Activated CD8-positive, alpha-beta T cell treated with anti-CD3 and anti-CD28 coated beads, Interleukin-2, amount 10 ng/mL, durations not matched to agents 7 days and 5 days (primary cell): ENCODE measurements around the gene GBF1. TPM values are rescaled to one million over a fixed set of nuclear protein-coding genes. Genes with fewer than 3 reads are reported as not detected.

Experiments
- ATAC-seq: fragments of 150-1000 bp; cut with Tn5 transposase; one replicate; pipeline ENCODE4 v1.10.0; 2021; ENCODE audit warnings: moderate library complexity
- CTCF ChIA-PET: fragments of 350-600 bp; sonication (Branson Sonifier 250); formaldehyde crosslinking; loops from one replicate; lab custom pipeline; 2021; ENCODE audit warnings: antibody characterized with exemption; lab: Charles Lee
- POLR2A ChIA-PET: fragments of 350-600 bp; sonication (Branson Sonifier 250); formaldehyde crosslinking; loops from one replicate; lab custom pipeline; 2021; ENCODE audit warnings: antibody characterized with exemption; lab: Charles Lee
- DNase-seq: peaks from one replicate; pipeline ENCODE4 v3.0.0-alpha.2; 2020
- H3K27ac Mint-ChIP-seq: one replicate; pipeline ENCODE4 v1.8.0; 2021; ENCODE audit warnings: mild to moderate bottlenecking, mixed read lengths
- H3K27me3 Mint-ChIP-seq: one replicate; pipeline ENCODE4 v1.8.0; 2021; ENCODE audit warnings: low read depth, mixed read lengths
- H3K36me3 Mint-ChIP-seq: one replicate; pipeline ENCODE4 v1.8.0; 2021; ENCODE audit warnings: low read depth, mixed read lengths
- H3K4me1 Mint-ChIP-seq: one replicate; pipeline ENCODE4 v1.8.0; 2021; ENCODE audit warnings: low read depth, mixed read lengths
- H3K4me3 Mint-ChIP-seq: one replicate; pipeline ENCODE4 v1.8.0; 2021; ENCODE audit warnings: mild to moderate bottlenecking, mixed read lengths
- H3K9me3 Mint-ChIP-seq: one replicate; pipeline ENCODE4 v1.8.0; 2022; ENCODE audit warnings: mixed read lengths; ENCODE audit not compliant: insufficient read depth
- total RNA-seq, 2 experiments: library from RNA; stranded (reverse); gene quantifications; one replicate each; pipeline ENCODE4 v1.2.3, GENCODE V29; 2021

Gene GBF1
- total RNA-seq, 2 experiments from 2014 or later, result 39.8 to 42.9 TPM

GRCh38 chr10:102220612-102221011 lies 24.7 kb upstream of the GBF1 start:
- Mint-ChIP-seq H3K27me3 (peaks cover 27% of the 10 kb centered on the region), H3K36me3 (no peaks in the 10 kb centered on the region), H3K4me1 (peaks cover 2% of the 10 kb centered on the region), H3K9me3 (no peaks in the 10 kb centered on the region), H3K4me3 (no peak overlapping the region), H3K27ac (no peak overlapping the region)
- ChIA-PET POLR2A (no interaction called here), CTCF (interaction anchor here (1.6 to 23.0 kb wide), 3 partner anchors 10 to 130 kb away, joined by 9 to 742 read pairs (median 28); no protein-coding TSS in a partner anchor)
- DNase-seq (no peak), ATAC-seq (no peak)

- DNase-seq (no peak), ATAC-seq (no peak)
- ChIA-PET CTCF (interaction anchor here (0.8 to 23.0 kb wide), 5 partner anchors 12 to 187 kb away, joined by 3 to 742 read pairs (median 3); no protein-coding TSS in a partner anchor), POLR2A (no interaction called here)
- Mint-ChIP-seq H3K27ac (no peak overlapping the region), H3K27me3 (peaks cover 42% of the 10 kb centered on the region), H3K4me1 (peaks cover 15% of the 10 kb centered on the region), H3K4me3 (no peak overlapping the region), H3K36me3 (no peaks in the 10 kb centered on the region), H3K9me3 (no peaks in the 10 kb centered on the region)
These were observed 22.5 kb upstream of the GBF1 start for GRCh38 chr10:102222797-102223196.

DNA sequence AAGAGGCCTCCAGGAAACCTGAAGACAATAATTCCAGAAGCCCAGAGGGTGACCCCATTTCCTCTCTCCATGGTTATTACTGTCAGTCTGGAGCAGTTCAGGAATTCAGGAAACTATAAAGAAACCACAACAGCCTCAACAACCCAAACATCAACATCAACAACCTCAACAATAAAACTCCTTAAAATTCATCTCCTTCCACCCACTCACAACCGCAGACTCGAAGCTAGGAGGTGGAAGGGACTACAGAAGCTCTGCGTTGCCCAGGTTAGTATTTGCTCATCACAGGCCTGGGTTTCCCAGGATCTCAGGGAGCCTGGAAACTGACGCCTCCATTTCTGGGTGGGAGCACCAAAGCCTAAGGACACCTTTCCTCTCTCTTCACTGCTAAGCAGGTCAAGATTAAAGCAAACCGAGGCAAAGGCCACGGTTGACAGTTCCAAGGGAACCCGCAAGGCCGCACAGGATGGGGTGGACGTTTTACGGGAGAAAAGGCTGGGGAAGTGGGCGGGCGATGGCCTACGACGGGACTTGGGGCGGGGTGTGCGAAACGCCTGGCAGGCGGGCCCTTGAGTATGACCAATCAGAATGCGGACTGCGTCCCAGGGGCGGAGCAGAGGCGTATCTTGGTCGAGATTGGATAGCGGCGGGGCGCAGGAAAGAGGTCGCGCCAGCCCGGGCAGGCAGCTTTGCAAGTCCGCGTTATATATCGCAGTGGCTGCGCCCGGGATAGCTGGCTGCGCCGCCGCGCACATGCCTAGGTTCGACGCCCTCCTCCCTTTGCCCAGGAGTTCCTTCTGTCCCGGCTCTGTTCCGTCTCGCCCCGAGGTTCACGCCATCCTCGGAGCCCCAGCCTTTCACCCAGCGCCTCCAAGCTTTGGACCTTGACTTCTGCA lies 19.4 kb upstream of the GBF1 start, which contains the start of gene ELOVL3:
Gene ELOVL3 (plus strand): TSS at position 654 of the 896 bp plus-strand sequence. CDS start 250 bp downstream, outside the sequence.
- ChIA-PET CTCF (interaction anchor here (1.1 to 23.0 kb wide), 5 partner anchors 56 to 370 kb away, joined by 3 to 742 read pairs (median 34); partner anchors contain the start of genes NFKB2 and PPRC1), POLR2A (interaction anchor here (0.8 to 1.4 kb wide), 3 partner anchors 20 to 56 kb away, joined by 3 to 6 read pairs (median 3); partner anchors contain the start of gene GBF1)
- no peak within 1 kb of the TSS for H3K27ac Mint-ChIP-seq
- H3K9me3 Mint-ChIP-seq, result no peaks in the 10 kb centered on the region
- H3K27me3 Mint-ChIP-seq, result peaks cover 56% of the 10 kb centered on the region
- H3K36me3 Mint-ChIP-seq, result no peaks in the 10 kb centered on the region
- H3K4me1 Mint-ChIP-seq, result peaks cover 24% of the 10 kb centered on the region
- ATAC-seq, result peak; percentile 96
- DNase-seq, result peak; percentile 91
- H3K4me3 Mint-ChIP-seq, result peak within 1 kb of the TSS; percentile 32

- Mint-ChIP-seq H3K36me3 (no peaks in the 10 kb centered on the region), H3K4me1 (peaks cover 29% of the 10 kb centered on the region), H3K9me3 (no peaks in the 10 kb centered on the region), H3K4me3 (peak overlapping the region; percentile 32), H3K27ac (no peak overlapping the region), H3K27me3 (peaks cover 50% of the 10 kb centered on the region)
- DNase-seq (no peak), ATAC-seq (no peak)
- CTCF ChIA-PET, result interaction anchor here (0.6 to 23.0 kb wide), 7 partner anchors 56 to 369 kb away, joined by 3 to 742 read pairs (median 8); partner anchors contain the start of genes NFKB2 and PPRC1
- POLR2A ChIA-PET, result interaction anchor here (0.8 to 1.4 kb wide), 3 partner anchors 19 to 57 kb away, joined by 3 to 6 read pairs (median 3); partner anchors contain the start of gene GBF1
These were observed 18.8 kb upstream of the GBF1 start for GRCh38 chr10:102226542-102226870.

DNA sequence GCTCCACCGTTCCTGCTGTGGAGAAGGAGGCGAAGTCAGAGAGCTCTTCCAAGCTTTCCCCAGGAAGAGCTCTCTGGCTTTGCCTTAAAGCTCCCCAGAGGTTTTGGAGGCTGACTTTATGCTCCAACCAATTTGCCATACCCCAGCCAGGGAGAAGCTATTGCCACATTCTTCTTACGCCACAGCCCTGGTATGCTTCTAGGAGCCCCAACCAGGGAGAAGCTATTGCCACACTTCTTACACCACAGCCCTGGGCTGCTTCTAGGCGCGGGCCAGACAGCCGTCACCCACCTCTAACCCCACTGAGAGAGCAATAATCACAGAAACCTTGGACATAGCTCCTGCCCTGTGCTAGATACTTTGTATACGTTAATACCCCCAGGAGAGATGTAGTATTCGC lies 18.3 kb upstream of the GBF1 start:
- Mint-ChIP-seq H3K9me3 (no peaks in the 10 kb centered on the region), H3K27ac (no peak overlapping the region), H3K4me3 (no peak overlapping the region), H3K4me1 (peaks cover 33% of the 10 kb centered on the region), H3K27me3 (peaks cover 51% of the 10 kb centered on the region), H3K36me3 (no peaks in the 10 kb centered on the region)
- DNase-seq (no peak), ATAC-seq (no peak)
- ChIA-PET POLR2A (interaction anchor here (0.8 to 1.2 kb wide), 2 partner anchors 19 to 38 kb away, joined by 3 to 6 read pairs; partner anchors contain the start of gene GBF1), CTCF (interaction anchor here (0.6 to 23.0 kb wide), 9 partner anchors 14 to 369 kb away, joined by 3 to 742 read pairs (median 4); partner anchors contain the start of genes NFKB2, PITX3 and PPRC1)

GRCh38 chr10:102229810-102230263 lies 15.5 kb upstream of the GBF1 start:
- Mint-ChIP-seq H3K9me3 (no peaks in the 10 kb centered on the region), H3K27ac (no peak overlapping the region), H3K4me3 (peak overlapping the region; percentile 67), H3K4me1 (peaks cover 33% of the 10 kb centered on the region), H3K27me3 (peaks cover 56% of the 10 kb centered on the region), H3K36me3 (no peaks in the 10 kb centered on the region)
- ChIA-PET CTCF (interaction anchor here (0.7 to 23.0 kb wide), 57 partner anchors 10 to 514 kb away, joined by 3 to 742 read pairs (median 7); partner anchors contain the start of genes ACTR1A, C10orf95, CUEDC2 and FBXL15), POLR2A (interaction anchor here (0.6 to 1.4 kb wide), 2 partner anchors 16 to 513 kb away, joined by 3 to 6 read pairs; partner anchors contain the start of gene GBF1)
- peak; percentile 52 for ATAC-seq
- DNase-seq, result peak; percentile 90

DNA sequence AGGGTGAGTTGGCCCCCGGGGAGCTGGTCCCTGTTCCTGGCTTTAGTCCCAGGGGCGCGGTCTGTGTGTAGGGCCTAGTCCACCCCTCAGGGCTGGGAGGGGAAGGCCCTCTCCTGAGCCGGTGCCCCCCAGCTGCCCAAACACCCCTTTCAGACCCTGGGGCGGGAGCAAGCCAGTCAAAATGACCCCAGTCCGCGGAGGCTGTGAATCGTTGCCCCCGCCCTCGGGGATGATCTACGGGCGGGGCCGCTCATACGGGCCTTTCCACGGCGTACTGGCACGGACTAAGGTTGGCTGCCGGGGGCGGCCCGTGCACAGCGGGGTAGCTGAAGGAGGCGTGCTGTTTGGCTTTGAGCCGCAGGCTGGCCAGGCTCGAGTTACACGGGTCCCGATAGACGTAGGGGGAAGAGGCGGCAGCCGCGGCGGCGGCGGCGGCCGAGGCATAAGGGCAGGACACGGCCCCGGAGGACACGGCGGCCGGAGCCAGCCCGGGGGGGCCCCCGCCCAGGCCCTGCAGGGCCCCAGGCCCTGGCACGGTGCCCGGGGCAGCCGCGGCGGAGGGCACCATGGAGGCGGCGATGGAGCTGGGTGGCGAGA lies 15.0 kb upstream of the GBF1 start:
- DNase-seq (no peak), ATAC-seq (peak; percentile 8)
- POLR2A ChIA-PET, result interaction anchor here (1.4 kb wide), 1 partner anchor 15 kb away, joined by 6 read pairs; the partner anchor contains the start of gene GBF1
- Mint-ChIP-seq H3K27ac (no peak overlapping the region), H3K4me1 (peaks cover 33% of the 10 kb centered on the region), H3K4me3 (peak overlapping the region; percentile 67), H3K27me3 (peaks cover 59% of the 10 kb centered on the region), H3K9me3 (no peaks in the 10 kb centered on the region), H3K36me3 (no peaks in the 10 kb centered on the region)
- CTCF ChIA-PET, result interaction anchor here (0.8 to 23.0 kb wide), 62 partner anchors 10 to 513 kb away, joined by 3 to 742 read pairs (median 7); partner anchors contain the start of genes ACTR1A, C10orf95, FBXL15 and GBF1

- ChIA-PET CTCF (interaction anchor here (0.7 to 23.0 kb wide), 57 partner anchors 9 to 390 kb away, joined by 3 to 742 read pairs (median 7); partner anchors contain the start of genes ACTR1A, C10orf95, FBXL15 and GBF1), POLR2A (interaction anchor here (1.4 kb wide), 2 partner anchors 15 to 165 kb away, joined by 6 read pairs; partner anchors contain the start of genes GBF1 and NFKB2)
- Mint-ChIP-seq H3K27ac (no peak overlapping the region), H3K4me3 (peak overlapping the region; percentile 63), H3K4me1 (peaks cover 29% of the 10 kb centered on the region), H3K27me3 (peaks cover 63% of the 10 kb centered on the region), H3K9me3 (no peaks in the 10 kb centered on the region), H3K36me3 (no peaks in the 10 kb centered on the region)
- peak; percentile 11 for ATAC-seq
- DNase-seq, result peak; percentile 61
These were observed 14.4 kb upstream of the GBF1 start for GRCh38 chr10:102230861-102231356.

DNA sequence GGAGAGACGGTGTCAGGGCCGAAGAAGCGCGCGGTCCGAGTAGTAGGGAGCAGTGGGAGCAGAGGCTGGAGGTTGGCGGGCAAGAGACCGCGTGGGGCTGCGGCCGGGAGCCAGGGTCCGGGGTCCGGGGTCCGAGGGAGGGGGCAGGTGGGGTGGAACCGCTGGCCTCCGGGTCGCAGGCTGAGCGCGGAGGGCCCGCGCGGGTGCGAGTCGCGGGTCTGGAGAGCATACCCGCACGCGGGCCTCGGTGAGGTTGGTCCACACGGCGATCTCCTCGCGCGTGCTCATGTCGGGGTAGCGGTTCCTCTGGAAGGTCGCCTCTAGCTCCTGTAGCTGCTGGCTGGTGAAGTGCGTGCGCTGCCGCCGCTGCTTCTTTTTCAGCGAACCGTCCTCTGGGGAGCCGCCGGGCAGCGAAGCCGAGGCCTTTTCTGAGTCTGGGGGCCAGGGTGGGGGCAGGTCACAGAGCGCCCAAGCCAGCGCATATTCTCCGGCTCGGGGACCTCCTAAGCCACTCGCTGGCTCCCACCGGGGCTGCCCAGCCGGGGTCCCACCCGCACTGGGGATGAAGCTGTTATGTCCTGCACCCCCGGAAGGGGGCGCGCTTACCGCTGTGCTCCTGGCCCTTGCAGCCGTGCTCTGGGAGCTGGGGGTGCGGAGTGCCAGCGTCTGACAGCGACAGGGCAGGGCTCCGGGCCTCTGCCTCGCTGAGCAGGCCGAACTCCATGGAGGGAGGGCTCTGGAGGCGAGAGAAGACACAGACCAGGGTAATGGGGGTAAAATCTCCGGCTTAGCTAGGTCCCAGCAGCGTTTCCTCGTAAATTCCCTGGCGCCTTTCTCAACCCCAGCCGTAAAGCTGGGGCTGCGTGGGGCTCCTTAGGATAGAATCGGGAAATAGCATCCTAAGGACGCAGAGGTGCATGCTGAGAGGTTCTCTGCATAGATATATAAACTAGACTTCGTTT lies 13.7 kb upstream of the GBF1 start:
- POLR2A ChIA-PET, result interaction anchor here (0.9 to 1.4 kb wide), 4 partner anchors 14 to 168 kb away, joined by 3 to 6 read pairs (median 6); partner anchors contain the start of genes GBF1 and NFKB2
- Mint-ChIP-seq H3K4me1 (peaks cover 21% of the 10 kb centered on the region), H3K36me3 (no peaks in the 10 kb centered on the region), H3K27ac (no peak overlapping the region), H3K27me3 (peaks cover 63% of the 10 kb centered on the region), H3K4me3 (peak overlapping the region; percentile 63), H3K9me3 (no peaks in the 10 kb centered on the region)
- CTCF ChIA-PET, result interaction anchor here (0.6 to 23.0 kb wide), 67 partner anchors 8 to 404 kb away, joined by 3 to 742 read pairs (median 5); partner anchors contain the start of genes ACTR1A, C10orf95, FBXL15 and GBF1
- ATAC-seq (peak; percentile 70), DNase-seq (peak; percentile 80)

- H3K4me1 Mint-ChIP-seq, result peaks cover 19% of the 10 kb centered on the region
- no peak overlapping the region for H3K27ac Mint-ChIP-seq
- ChIA-PET CTCF (interaction anchor here (1.4 to 23.0 kb wide), 3 partner anchors 45 to 245 kb away, joined by 3 to 742 read pairs (median 9); no protein-coding TSS in a partner anchor), POLR2A (no interaction called here)
- H3K9me3 Mint-ChIP-seq, result no peaks in the 10 kb centered on the region
- peaks cover 60% of the 10 kb centered on the region for H3K27me3 Mint-ChIP-seq
- DNase-seq (no peak), ATAC-seq (no peak)
- H3K4me3 Mint-ChIP-seq, result no peak overlapping the region
- H3K36me3 Mint-ChIP-seq, result no peaks in the 10 kb centered on the region
These were observed 11.3 kb upstream of the GBF1 start for GRCh38 chr10:102233997-102234396.
